GM12878 (cell line): ENCODE data around the gene RAB12.
A peak's percentile ranks its signal among the peaks of the same experiment; 100 is the strongest.

Experiments used
- BCL3 ChIP-seq: IDR thresholded peaks from 2 replicates; pipeline ENCODE4 v1.6.1; 2011; ENCODE audit warnings: borderline replicate concordance, low read depth, mild to moderate bottlenecking, moderate library complexity, low read length; ENCODE audit not compliant: insufficient read depth, poor library complexity, severe bottlenecking
- CBX3 ChIP-seq: fragments of 200-600 bp; sonication (generic); IDR thresholded peaks from 2 replicates; pipeline ENCODE4 v1.6.1; 2016; ENCODE audit warnings: low read depth, borderline replicate concordance
- CEBPZ ChIP-seq: fragments of 150-350 bp; IDR thresholded peaks from 2 replicates; pipeline ENCODE4 v1.6.1; 2016; ENCODE audit warnings: low read depth, low read length
- CREM ChIP-seq: IDR thresholded peaks from 2 replicates; pipeline ENCODE4 v1.6.1; 2014; ENCODE audit warnings: antibody characterized with exemption, low read depth
- EZH2 ChIP-seq: IDR thresholded peaks from 2 replicates; pipeline ENCODE4 v1.6.1; 2012; ENCODE audit warnings: low read depth, mild to moderate bottlenecking, control low read depth, inconsistent platforms, low read length, borderline replicate concordance; ENCODE audit not compliant: control insufficient read depth
- FOS ChIP-seq: IDR thresholded peaks from 3 replicates; pipeline ENCODE4 v1.6.1; 2011; ENCODE audit warnings: borderline replicate concordance; ENCODE audit not compliant: insufficient read length; ENCODE audit errors: extremely low read depth
- GATAD2B ChIP-seq: fragments of 450-650 bp; conservative IDR thresholded peaks from 2 replicates; pipeline ENCODE4 v1.6.1; 2017; ENCODE audit warnings: low read depth, mild to moderate bottlenecking, moderate library complexity
- MXI1 ChIP-seq: fragments of 150-350 bp; IDR thresholded peaks from 2 replicates; pipeline ENCODE4 v1.6.1; 2011; ENCODE audit warnings: low read depth, mild to moderate bottlenecking, inconsistent platforms, low read length, improper control_type of control experiment
- NRF1 ChIP-seq: conservative IDR thresholded peaks from 2 replicates; pipeline ENCODE4 v1.6.1; 2011; ENCODE audit warnings: mild to moderate bottlenecking, low read depth, low read length, improper control_type of control experiment
- PAX8 ChIP-seq: fragments of 450-650 bp; IDR thresholded peaks from 2 replicates; pipeline ENCODE4 v1.6.1; 2017; ENCODE audit warnings: mild to moderate bottlenecking, moderate library complexity
- POLR2AphosphoS5 ChIP-seq: IDR thresholded peaks from 2 replicates; pipeline ENCODE4 v1.6.1; 2011; ENCODE audit warnings: mild to moderate bottlenecking, low read length, inconsistent platforms
- SREBF2 ChIP-seq: IDR thresholded peaks from 2 replicates; pipeline ENCODE4 v1.6.1; 2012; ENCODE audit warnings: mild to moderate bottlenecking, low read length
- SUPT20H ChIP-seq: IDR thresholded peaks from 2 replicates; pipeline ENCODE4 v1.6.1; 2011; ENCODE audit warnings: low read depth, mild to moderate bottlenecking, low read length, moderate library complexity, borderline replicate concordance; ENCODE audit not compliant: control insufficient read depth
- ZNF274 ChIP-seq: IDR thresholded peaks from one replicate; pipeline ENCODE4 v1.8.0; 2011; ENCODE audit not compliant: insufficient read length, insufficient read depth

GRCh38 chr18:8603663-8604520 lies 5.3 kb upstream of the RAB12 start:
- TF ChIP-seq BCL3, result no peak
- 0 out of 2 replicates have a peak, but pooled peaks have one; percentile 35 for TF ChIP-seq MXI1
- no peak for TF ChIP-seq EZH2
- no peak for TF ChIP-seq CBX3
- no peak for TF ChIP-seq POLR2AphosphoS5
- no peak for TF ChIP-seq PAX8
- no peak; the same call in 1 of the 2 replicates for TF ChIP-seq CREM
- TF ChIP-seq SREBF2, result no peak
- no peak for TF ChIP-seq GATAD2B
- no peak for TF ChIP-seq ZNF274
- no peak for TF ChIP-seq CEBPZ
- no peak for TF ChIP-seq SUPT20H
- TF ChIP-seq FOS, result no peak
- no peak for TF ChIP-seq NRF1
